ENCODE data around the gene STXBP3. TPM values are rescaled to one million over a fixed set of nuclear protein-coding genes. Genes with fewer than 3 reads are reported as not detected.
A peak's percentile ranks its signal among the peaks of the same experiment; 100 is the strongest.

STXBP3 gene
- total and polyA plus RNA-seq, 9 of the 15 experiments (the other 6 are each of a cell fraction or from before 2014, with no cell fraction given) = 32.5 to 52.5 (median 39.2) TPM

- peak; percentile 78 to 90 (median 80) for DNase-seq (ENCODE audit: extremely low read depth in 1 of 4, low spot score in 3 of 4)
- Histone ChIP-seq H4K20me1 (replicated peaks; ENCODE audit: control insufficient read depth, insufficient read depth, low read length) (no peaks in the 10 kb centered on the region), H3K36me3 (ENCODE audit: control insufficient read depth, insufficient read depth, low read length) (no peaks in the 10 kb centered on the region), H3K9ac (ENCODE audit: insufficient read depth in 1 of 2, low read depth in 2 of 2, low read length in 2 of 2) (no peak overlapping the region), H3K4me2 (ENCODE audit: insufficient read depth, low read length) (peak overlapping the region; percentile 15; the same call in 1 of the 2 replicates), H3K27ac (ENCODE audit: extremely low read depth, low read depth, low read length) (no peak overlapping the region), H3K4me1 (replicated peaks in 1 of 2; ENCODE audit: control insufficient read depth in 2 of 2, insufficient read depth in 2 of 2, low read length in 2 of 2) (peaks cover 3 to 4% of the 10 kb centered on the region in 2 experiments; a peak in 3 of 5 replicates), H3K79me2 (ENCODE audit: control insufficient read depth, insufficient read depth, low read length) (no peaks in the 10 kb centered on the region), H3K4me3 (no peak overlapping the region), H3K9me3 (replicated peaks; ENCODE audit: control insufficient read depth, insufficient read depth, low read depth, low read length) (no peaks in the 10 kb centered on the region), H3K27me3 (ENCODE audit: control insufficient read depth in 2 of 2, insufficient read depth in 2 of 2, low read length in 2 of 2) (no peaks in the 10 kb centered on the region), H3K9me1 (ENCODE audit: control insufficient read depth, insufficient read depth, low read length) (no peaks in the 10 kb centered on the region), H2AFZ (ENCODE audit: low read depth, low read length) (peak overlapping the region; percentile 86)
- FAIRE-seq = peak; percentile 97
- peak; percentile 88 for ATAC-seq
- 9% methylated on average over 12 of the region's 12 CpGs for WGBS (ENCODE audit: insufficient coverage, low coverage, missing lambda C conversion rate)
- in situ Hi-C loops (cut with MboI) = loop anchor here (5.0 kb wide), 2 partner anchors 64 to 284 kb away; partner anchors contain the start of gene ELAPOR1
- intact Hi-C loops (cut with micrococcal nuclease) = loop anchor here (1.0 to 5.0 kb wide), 3 partner anchors 70 to 364 kb away; a partner anchor contains a TSS
- BruUV-seq (replicated peaks) = no TSS peak
- POLR2A ChIA-PET = interaction anchor here (0.9 to 1.0 kb wide), 2 partner anchors 12 to 14 kb away, joined by 3 to 5 read pairs; no protein-coding TSS in a partner anchor
- CTCF ChIA-PET (ENCODE audit: low intra/inter-chr PET ratio) = interaction anchor here (1.1 to 6.3 kb wide), 3 partner anchors 69 to 284 kb away, joined by 5 to 89 read pairs (median 32); a partner anchor contains a TSS
- TF ChIP-seq ZBTB33 (CRISPR knock-in tag; IDR thresholded peaks at IDR 0.05) (0 out of 2 replicates have a peak, but pooled peaks have one; percentile 12), ATF7 (IDR thresholded peaks at IDR 0.05) (0 out of 2 replicates have a peak, but pooled peaks have one; percentile 24), ETV5 (CRISPR knock-in tag; IDR thresholded peaks at IDR 0.05; ENCODE audit: low read depth) (0 out of 2 replicates have a peak, but pooled peaks have one; percentile 36), CTCF (IDR thresholded peaks at IDR 0.05 in 2 of 3, conservative IDR thresholded peaks at IDR 0.05 in 1 of 3; ENCODE audit: insufficient read depth in 2 of 3, low read depth in 1 of 3, low read length in 3 of 3) (peak; percentile 86 to 92 (median 87)), MTA3 (IDR thresholded peaks at IDR 0.05; ENCODE audit: borderline replicate concordance) (0 out of 2 replicates have a peak, but pooled peaks have one; percentile 27), ZNF507 (tag; conservative IDR thresholded peaks at IDR 0.05) (no peak), CTBP1 (IDR thresholded peaks at IDR 0.05; ENCODE audit: borderline replicate concordance) (peak; percentile 33; the same call in 1 of the 2 replicates), LARP7 (IDR thresholded peaks at IDR 0.05) (0 out of 2 replicates have a peak, but pooled peaks have one; percentile 54), KLF16 (IDR thresholded peaks at IDR 0.05) (peak; percentile 64; the same call in 1 of the 2 replicates), SPI1 (IDR thresholded peaks at IDR 0.05; ENCODE audit: borderline replicate concordance, low read depth, low read length) (peak; percentile 29; the same call in 1 of the 2 replicates), RAD21 (CRISPR knock-in tag; conservative IDR thresholded peaks at IDR 0.05 in 1 of 2, IDR thresholded peaks at IDR 0.05 in 1 of 2) (peak; percentile 75 to 92), ZFPM2 (CRISPR knock-in tag; IDR thresholded peaks at IDR 0.05) (no peak), SMC3 (conservative IDR thresholded peaks at IDR 0.05; ENCODE audit: insufficient read depth, low read depth, low read length) (peak; percentile 89), YY1 (IDR thresholded peaks at IDR 0.05; ENCODE audit: borderline replicate concordance in 1 of 3, control insufficient read depth in 1 of 3, extremely low read depth in 1 of 3, insufficient read depth in 3 of 3, insufficient read length in 1 of 3, insufficient replicate concordance in 2 of 3, low read depth in 1 of 3, low read length in 2 of 3) (peak in 1 of 3 experiments; percentile 31)
These were observed 81.8 kb downstream of the STXBP3 start for GRCh38 chr1:108828074-108828961.
